Adrenal gland (tissue), 5 donors: ENCODE results near the gene CD163.

Experiments
- POLR2A ChIP-seq, 2 donors: fragments of 450-650 bp; IDR thresholded peaks; one replicate each; pipeline ENCODE4 v1.6.1; 2017; ENCODE audit warnings: antibody characterized with exemption in 2 of 2, mild to moderate bottlenecking in 2 of 2, moderate library complexity in 1 of 2
- TF ChIP-seq, protein P1 (sequence below), 6 experiments: fragments of 450-650 bp in 4 of 6; fragments of 200-600 bp in 2 of 6; sonication (generic) in 1 of 6; IDR thresholded peaks; 1 replicate in 5 of 6; 2 replicates in 1 of 6; pipeline versions ENCODE4 v1.5.1 to v1.8.0; 2016 to 2021; ENCODE audit warnings: antibody characterized with exemption in 6 of 6, mild to moderate bottlenecking in 2 of 6, moderate library complexity in 1 of 6
- donor health status: DM: no; HTN: no; CAD: no.

- TF ChIP-seq, protein P1, sequence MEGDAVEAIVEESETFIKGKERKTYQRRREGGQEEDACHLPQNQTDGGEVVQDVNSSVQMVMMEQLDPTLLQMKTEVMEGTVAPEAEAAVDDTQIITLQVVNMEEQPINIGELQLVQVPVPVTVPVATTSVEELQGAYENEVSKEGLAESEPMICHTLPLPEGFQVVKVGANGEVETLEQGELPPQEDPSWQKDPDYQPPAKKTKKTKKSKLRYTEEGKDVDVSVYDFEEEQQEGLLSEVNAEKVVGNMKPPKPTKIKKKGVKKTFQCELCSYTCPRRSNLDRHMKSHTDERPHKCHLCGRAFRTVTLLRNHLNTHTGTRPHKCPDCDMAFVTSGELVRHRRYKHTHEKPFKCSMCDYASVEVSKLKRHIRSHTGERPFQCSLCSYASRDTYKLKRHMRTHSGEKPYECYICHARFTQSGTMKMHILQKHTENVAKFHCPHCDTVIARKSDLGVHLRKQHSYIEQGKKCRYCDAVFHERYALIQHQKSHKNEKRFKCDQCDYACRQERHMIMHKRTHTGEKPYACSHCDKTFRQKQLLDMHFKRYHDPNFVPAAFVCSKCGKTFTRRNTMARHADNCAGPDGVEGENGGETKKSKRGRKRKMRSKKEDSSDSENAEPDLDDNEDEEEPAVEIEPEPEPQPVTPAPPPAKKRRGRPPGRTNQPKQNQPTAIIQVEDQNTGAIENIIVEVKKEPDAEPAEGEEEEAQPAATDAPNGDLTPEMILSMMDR (IDR thresholded peaks at IDR 0.05) = no peak
- TF ChIP-seq POLR2A (IDR thresholded peaks at IDR 0.05) = no peak
These were observed 5.9 kb downstream of the CD163 start for GRCh38 chr12:7497661-7498060.
